Measurements from ENCODE around the gene EPB41L2. TPM values are rescaled to one million over a fixed set of nuclear protein-coding genes. Genes with fewer than 3 reads are reported as not detected.

The EPB41L2 gene
- total RNA-seq: 100 to 1,000 TPM in 1 of 4 donors, 10 to 100 TPM in 3; 58.8 to 105 (median 81.3) TPM

- WGBS, 2 donors: 0% methylated on average over 6 to 19 of the region's 61 CpGs
- Histone ChIP-seq H3K4me1 (peaks cover 3 to 17% of the 10 kb centered on the region in 2 donors), H3K27me3 (no peaks in the 10 kb centered on the region), H3K36me3 (no peaks in the 10 kb centered on the region), H3K9me3 (no peaks in the 10 kb centered on the region), H3K27ac (peak within 1 kb of the TSS; percentile 67 to 91 (median 87)), H3K4me3 (replicated peaks in 1 of 3) (peak within 1 kb of the TSS; percentile 74 to 98 (median 92))
- TF ChIP-seq CTCF (IDR thresholded peaks at IDR 0.05) (peak in 4 of 6 experiments; percentile 21 to 53 (median 36)), POLR2A (IDR thresholded peaks at IDR 0.05) (peak in 1 of 2 donors; percentile 90)
- peak; percentile 90 for DNase-seq
- intact Hi-C loops (cut with DNase I): no loop called here
Observed at GRCh38 chr6:131063028-131063763, at the start of gene EPB41L2. Gene EPB41L2, minus strand, starts transcription at chr6:131063245. Its CDS starts 106,760 bp downstream, at chr6:130956485.

- DNase-seq: no peak
- Histone ChIP-seq H3K27me3 (no peaks in the 10 kb centered on the region), H3K4me1 (no peaks in the 10 kb centered on the region), H3K9me3 (no peaks in the 10 kb centered on the region), H3K36me3 (no peaks in the 10 kb centered on the region), H3K27ac (no peak overlapping the region), H3K4me3 (replicated peaks in 1 of 3) (no peak overlapping the region)
- WGBS, 2 donors: 64 to 75% methylated on average over 1 of the region's 1 CpG
- intact Hi-C loops (cut with DNase I): no loop called here
- TF ChIP-seq CTCF (IDR thresholded peaks at IDR 0.05): no peak
- TF ChIP-seq POLR2A (IDR thresholded peaks at IDR 0.05): no peak
Observed at GRCh38 chr6:131112249-131112648, 49.2 kb upstream of the EPB41L2 start.

GRCh38 chr6:131107151-131107550, 44.1 kb upstream of the EPB41L2 start:
- no peak for DNase-seq
- TF ChIP-seq POLR2A (IDR thresholded peaks at IDR 0.05): no peak
- no peak for TF ChIP-seq CTCF (IDR thresholded peaks at IDR 0.05)
- Histone ChIP-seq H3K9me3 (no peaks in the 10 kb centered on the region), H3K36me3 (no peaks in the 10 kb centered on the region), H3K4me3 (replicated peaks in 1 of 3) (no peak overlapping the region), H3K27me3 (no peaks in the 10 kb centered on the region), H3K27ac (no peak overlapping the region), H3K4me1 (no peaks in the 10 kb centered on the region)
- WGBS, 2 donors: 85 to 92% methylated on average over 1 of the region's 1 CpG
- intact Hi-C loops (cut with DNase I): no loop called here

GRCh38 chr6:131103901-131104300, 40.9 kb upstream of the EPB41L2 start:
- Histone ChIP-seq H3K4me1 (no peaks in the 10 kb centered on the region), H3K36me3 (no peaks in the 10 kb centered on the region), H3K9me3 (no peaks in the 10 kb centered on the region), H3K27ac (no peak overlapping the region), H3K4me3 (replicated peaks in 1 of 3) (no peak overlapping the region), H3K27me3 (no peaks in the 10 kb centered on the region)
- WGBS, 2 donors: 83 to 100% methylated on average over 1 of the region's 1 CpG
- no peak for DNase-seq
- TF ChIP-seq POLR2A (IDR thresholded peaks at IDR 0.05): no peak
- no peak for TF ChIP-seq CTCF (IDR thresholded peaks at IDR 0.05)
- intact Hi-C loops (cut with DNase I): no loop called here

- Histone ChIP-seq H3K27me3 (no peaks in the 10 kb centered on the region), H3K27ac (no peak overlapping the region), H3K9me3 (no peaks in the 10 kb centered on the region), H3K4me3 (replicated peaks in 1 of 3) (no peak overlapping the region), H3K4me1 (no peaks in the 10 kb centered on the region), H3K36me3 (no peaks in the 10 kb centered on the region)
- TF ChIP-seq CTCF (IDR thresholded peaks at IDR 0.05): no peak
- TF ChIP-seq POLR2A (IDR thresholded peaks at IDR 0.05): no peak
- intact Hi-C loops (cut with DNase I): no loop called here
- WGBS, 2 donors: 63 to 72% methylated on average over 4 of the region's 4 CpGs
- DNase-seq: no peak
Observed at GRCh38 chr6:131103296-131103695, 40.3 kb upstream of the EPB41L2 start.
